Measurements from ENCODE around the gene ATRNL1. TPM values are rescaled to one million over a fixed set of nuclear protein-coding genes. Genes with fewer than 3 reads are reported as not detected.

ATRNL1 gene
- polyA plus RNA-seq, 1 donor from 2014 or later: 47.8 TPM

- Histone ChIP-seq H3K36me3 (ENCODE audit: insufficient read depth, low read length) (no peaks in the 10 kb centered on the region), H3K27me3 (ENCODE audit: insufficient read depth, low read depth, low read length) (no peaks in the 10 kb centered on the region), H3K9me3 (ENCODE audit: low read length) (no peaks in the 10 kb centered on the region), H3K9ac (ENCODE audit: low read length) (no peak overlapping the region), H3K4me3 (ENCODE audit: low read length) (no peak overlapping the region), H3K27ac (ENCODE audit: low read length) (no peak overlapping the region), H2AFZ (ENCODE audit: low read depth, low read length) (no peak overlapping the region), H3K79me2 (replicated peaks; ENCODE audit: insufficient read depth, low read length) (no peaks in the 10 kb centered on the region), H4K20me1 (ENCODE audit: insufficient read depth) (no peaks in the 10 kb centered on the region), H3K4me2 (ENCODE audit: low read length) (no peak overlapping the region), H3K9me2 (ENCODE audit: insufficient read depth, low read length) (no peaks in the 10 kb centered on the region), H3F3A (ENCODE audit: insufficient read depth, low read length, poor library complexity, severe bottlenecking) (no peaks in the 10 kb centered on the region)
- TF ChIP-seq EZH2 (IDR thresholded peaks at IDR 0.05; ENCODE audit: borderline replicate concordance, insufficient read depth, low read length, poor library complexity, severe bottlenecking) (no peak), MXI1 (conservative IDR thresholded peaks at IDR 0.05; ENCODE audit: poor library complexity, severe bottlenecking) (no peak), TAF1 (IDR thresholded peaks at IDR 0.05; ENCODE audit: low read depth) (no peak), POLR2AphosphoS5 (IDR thresholded peaks at IDR 0.05) (no peak), SMC3 (conservative IDR thresholded peaks at IDR 0.05; ENCODE audit: poor library complexity) (no peak), CTCF (IDR thresholded peaks at IDR 0.05; ENCODE audit: poor library complexity, severe bottlenecking) (no peak), RAD21 (conservative IDR thresholded peaks at IDR 0.05) (no peak), REST (IDR thresholded peaks at IDR 0.05; ENCODE audit: borderline replicate concordance) (no peak), EP300 (conservative IDR thresholded peaks at IDR 0.05; ENCODE audit: poor library complexity, severe bottlenecking) (no peak)
Measured at GRCh38 chr10:115921795-115922194, 828.6 kb downstream of the ATRNL1 start.

GRCh38 chr10:115931309-115931708 is 838.1 kb downstream of the ATRNL1 start:
- Histone ChIP-seq H3K36me3 (ENCODE audit: insufficient read depth, low read length) (no peaks in the 10 kb centered on the region), H3K4me2 (ENCODE audit: low read length) (no peak overlapping the region), H3K9me3 (ENCODE audit: low read length) (no peaks in the 10 kb centered on the region), H3F3A (ENCODE audit: insufficient read depth, low read length, poor library complexity, severe bottlenecking) (no peaks in the 10 kb centered on the region), H3K79me2 (replicated peaks; ENCODE audit: insufficient read depth, low read length) (no peaks in the 10 kb centered on the region), H3K27ac (ENCODE audit: low read length) (no peak overlapping the region), H3K9me2 (ENCODE audit: insufficient read depth, low read length) (no peaks in the 10 kb centered on the region), H3K27me3 (ENCODE audit: insufficient read depth, low read depth, low read length) (no peaks in the 10 kb centered on the region), H3K4me3 (ENCODE audit: low read length) (no peak overlapping the region), H4K20me1 (ENCODE audit: insufficient read depth) (no peaks in the 10 kb centered on the region), H2AFZ (ENCODE audit: low read depth, low read length) (no peak overlapping the region), H3K9ac (ENCODE audit: low read length) (no peak overlapping the region)
- no peak for TF ChIP-seq EP300 (conservative IDR thresholded peaks at IDR 0.05; ENCODE audit: poor library complexity, severe bottlenecking)
- no peak for TF ChIP-seq RAD21 (conservative IDR thresholded peaks at IDR 0.05)
- no peak for TF ChIP-seq EZH2 (IDR thresholded peaks at IDR 0.05; ENCODE audit: borderline replicate concordance, insufficient read depth, low read length, poor library complexity, severe bottlenecking)
- TF ChIP-seq TAF1 (IDR thresholded peaks at IDR 0.05; ENCODE audit: low read depth): no peak
- no peak for TF ChIP-seq SMC3 (conservative IDR thresholded peaks at IDR 0.05; ENCODE audit: poor library complexity)
- TF ChIP-seq POLR2AphosphoS5 (IDR thresholded peaks at IDR 0.05): no peak
- no peak for TF ChIP-seq REST (IDR thresholded peaks at IDR 0.05; ENCODE audit: borderline replicate concordance)
- TF ChIP-seq CTCF (IDR thresholded peaks at IDR 0.05; ENCODE audit: poor library complexity, severe bottlenecking): no peak
- no peak for TF ChIP-seq MXI1 (conservative IDR thresholded peaks at IDR 0.05; ENCODE audit: poor library complexity, severe bottlenecking)
